AG04450 (cell line): ENCODE measurements around the gene CALHM1. TPM values are rescaled to one million over a fixed set of nuclear protein-coding genes. Genes with fewer than 3 reads are reported as not detected.

Experiments used
- CTCF ChIA-PET: fragments of 300-600, 350-600 bp; formaldehyde crosslinking; extraction: SDS; loops from one replicate; lab custom pipeline; 2022; ENCODE audit warnings: antibody characterized with exemption, inconsistent platforms; lab: Charles Lee
- POLR2A ChIA-PET: fragments of 350-600 bp; formaldehyde crosslinking; extraction: SDS; loops from one replicate; lab custom pipeline; 2021; ENCODE audit warnings: antibody characterized with exemption, inconsistent platforms; lab: Yijun Ruan, JAX
- DNase-seq: peaks from one replicate; pipeline ENCODE4 v3.0.0-alpha.2; 2011; ENCODE audit warnings: low read depth, low spot score
- H3K27ac ChIP-seq: one replicate; pipeline ENCODE4 v1.5.1; 2012; ENCODE audit warnings: low read depth, low read length, control low read depth
- H3K27me3 ChIP-seq: one replicate; pipeline ENCODE4 v1.6.0; 2012; ENCODE audit warnings: low read length; ENCODE audit not compliant: control insufficient read depth, insufficient read depth
- H3K4me3 ChIP-seq: 2 replicates; pipeline ENCODE4 v1.5.1; 2011; ENCODE audit warnings: mild to moderate bottlenecking, low read depth, low read length, control low read depth
- H3K9me3 ChIP-seq: 2 replicates; pipeline ENCODE4 v1.5.1; 2012; ENCODE audit warnings: low read length; ENCODE audit not compliant: control insufficient read depth, insufficient read depth
- CTCF ChIP-seq: IDR thresholded peaks from 2 replicates; pipeline ENCODE4 v1.5.1; 2011; ENCODE audit warnings: low read depth, low read length, control low read depth, inconsistent platforms
- polyA plus RNA-seq: library from polyadenylated mRNA; depleted of rRNA; stranded (reverse); fragments of >200 nt; gene quantifications from 2 replicates; pipeline ENCODE4 v1.2.3, GENCODE V29; 2011

The CALHM1 gene
- polyA plus RNA-seq, 1 experiment: not detected

- no peak for DNase-seq
- Histone ChIP-seq H3K4me3 (no peak overlapping the region), H3K9me3 (no peaks in the 10 kb centered on the region), H3K27ac (no peak overlapping the region), H3K27me3 (no peaks in the 10 kb centered on the region)
- ChIA-PET CTCF (interaction anchor here (1.3 kb wide), 1 partner anchor 27 kb away, joined by 3 read pairs; no protein-coding TSS in a partner anchor), POLR2A (no interaction called here)
- TF ChIP-seq CTCF: no peak
Observed at GRCh38 chr10:103441206-103441605, 17.5 kb downstream of the CALHM1 start.

GRCh38 chr10:103440416-103440815 is 18.3 kb downstream of the CALHM1 start:
- TF ChIP-seq CTCF: no peak
- CTCF ChIA-PET: interaction anchor here (1.3 kb wide), 1 partner anchor 26 kb away, joined by 3 read pairs; no protein-coding TSS in a partner anchor
- Histone ChIP-seq H3K27me3 (no peaks in the 10 kb centered on the region), H3K27ac (no peak overlapping the region), H3K9me3 (no peaks in the 10 kb centered on the region), H3K4me3 (no peak overlapping the region)
- DNase-seq: no peak
- POLR2A ChIA-PET: no interaction called here

GRCh38 chr10:103439776-103440175 is 18.9 kb downstream of the CALHM1 start:
- Histone ChIP-seq H3K27me3 (no peaks in the 10 kb centered on the region), H3K9me3 (no peaks in the 10 kb centered on the region), H3K4me3 (no peak overlapping the region), H3K27ac (no peak overlapping the region)
- ChIA-PET CTCF (interaction anchor here (1.3 kb wide), 1 partner anchor 25 kb away, joined by 3 read pairs; no protein-coding TSS in a partner anchor), POLR2A (no interaction called here)
- TF ChIP-seq CTCF: no peak
- DNase-seq: no peak

GRCh38 chr10:103433858-103434257 is 24.8 kb downstream of the CALHM1 start:
- TF ChIP-seq CTCF: no peak
- ChIA-PET CTCF (interaction anchor here (1.0 to 1.2 kb wide), 2 partner anchors 52 to 100 kb away, joined by 3 read pairs; no protein-coding TSS in a partner anchor), POLR2A (interaction anchor here (0.9 kb wide), 1 partner anchor 10 kb away, joined by 3 read pairs; no protein-coding TSS in a partner anchor)
- H3K27ac ChIP-seq: no peak overlapping the region
- DNase-seq: no peak
- H3K4me3 ChIP-seq: no peak overlapping the region
- H3K9me3 ChIP-seq: no peaks in the 10 kb centered on the region
- no peaks in the 10 kb centered on the region for H3K27me3 ChIP-seq

- Histone ChIP-seq H3K27me3 (no peaks in the 10 kb centered on the region), H3K9me3 (no peaks in the 10 kb centered on the region), H3K27ac (no peak overlapping the region), H3K4me3 (no peak overlapping the region)
- POLR2A ChIA-PET: interaction anchor here (0.6 kb wide), 1 partner anchor 59 kb away, joined by 5 read pairs; no protein-coding TSS in a partner anchor
- DNase-seq: no peak
- no peak for TF ChIP-seq CTCF
- CTCF ChIA-PET: interaction anchor here (1.0 to 2.3 kb wide), 3 partner anchors 16 to 54 kb away, joined by 3 to 13 read pairs (median 6); no protein-coding TSS in a partner anchor
Observed at GRCh38 chr10:103431902-103432301, 26.8 kb downstream of the CALHM1 start.
